Common myeloid progenitor, CD34-positive (primary cell): ENCODE results near the gene FOSL2.
A peak's percentile ranks its signal among the peaks of the same experiment; 100 is the strongest.

Experiments used
- CTCF ChIA-PET: fragments of 350-600 bp; sonication (Branson Sonifier 250); formaldehyde crosslinking; loops from one replicate; lab custom pipeline; 2021; ENCODE audit warnings: antibody characterized with exemption; lab: Charles Lee
- POLR2A ChIA-PET: fragments of 350-600 bp; sonication (Branson Sonifier 250); formaldehyde crosslinking; loops from one replicate; lab custom pipeline; 2021; ENCODE audit warnings: antibody characterized with exemption; lab: Charles Lee
- DNase-seq, 3 donors: peaks; one replicate each; pipeline versions ENCODE4 v3.0.0 to v3.0.0-alpha.2; 2013
- H3K27ac ChIP-seq, 2 experiments: 1 replicate in 1 of 2; 2 replicates in 1 of 2; pipeline ENCODE4 v1.7.0; 2013; ENCODE audit warnings: inconsistent platforms in 2 of 2, low read length in 2 of 2, mild to moderate bottlenecking in 2 of 2, low read depth in 1 of 2, moderate library complexity in 1 of 2; ENCODE audit not compliant: severe bottlenecking in 2 of 2, insufficient read depth in 1 of 2, poor library complexity in 1 of 2
- H3K27me3 ChIP-seq, 5 experiments: replicated peaks in 2 of 5; 1 replicate in 3 of 5; 2 replicates in 2 of 5; pipeline versions ENCODE4 v1.6.1 to v1.7.0; 2013; ENCODE audit warnings: low read length in 4 of 5, mild to moderate bottlenecking in 2 of 5, moderate library complexity in 2 of 5, inconsistent platforms in 1 of 5; ENCODE audit not compliant: insufficient read depth in 5 of 5, control insufficient read depth in 4 of 5
- H3K36me3 ChIP-seq, 4 experiments: 1 replicate in 2 of 4; 2 replicates in 2 of 4; pipeline versions ENCODE4 v1.6.1 to v1.7.0; 2013; ENCODE audit warnings: low read length in 3 of 4, control low read depth in 1 of 4, mild to moderate bottlenecking in 1 of 4; ENCODE audit not compliant: control insufficient read depth in 4 of 4, insufficient read depth in 4 of 4
- H3K4me1 ChIP-seq, 4 experiments: 1 replicate in 3 of 4; 2 replicates in 1 of 4; pipeline versions ENCODE4 v1.6.1 to v1.7.1; 2013; ENCODE audit warnings: low read length in 3 of 4, mild to moderate bottlenecking in 3 of 4, control low read depth in 1 of 4, inconsistent platforms in 1 of 4, moderate library complexity in 1 of 4; ENCODE audit not compliant: control insufficient read depth in 4 of 4, insufficient read depth in 4 of 4; ENCODE audit errors: control extremely low read depth in 1 of 4
- H3K4me3 ChIP-seq, 7 experiments: 1 replicate in 4 of 7; 2 replicates in 3 of 7; pipeline versions ENCODE4 v1.5.1 to v1.7.0; 2013; ENCODE audit warnings: mild to moderate bottlenecking in 7 of 7, low read length in 6 of 7, moderate library complexity in 6 of 7, inconsistent platforms in 2 of 7, low read depth in 2 of 7, control low read depth in 1 of 7; ENCODE audit not compliant: insufficient read depth in 4 of 7, control insufficient read depth in 1 of 7; ENCODE audit errors: extremely low read depth in 1 of 7
- H3K9me3 ChIP-seq, 5 experiments: 1 replicate in 4 of 5; 2 replicates in 1 of 5; pipeline versions ENCODE4 v1.6.1 to v1.7.1; 2013; ENCODE audit warnings: low read length in 4 of 5, mild to moderate bottlenecking in 2 of 5, inconsistent platforms in 1 of 5, low read depth in 1 of 5, moderate library complexity in 1 of 5; ENCODE audit not compliant: control insufficient read depth in 4 of 5, insufficient read depth in 2 of 5; ENCODE audit errors: control extremely low read depth in 1 of 5
- WGBS: methylation state at CpG from one replicate; pipeline ENCODE4 v1.1.5; 2013; ENCODE audit not compliant: insufficient coverage; 5-methylcytosine and 5-hydroxymethylcytosine counted together

FOSL2 gene

GRCh38 chr2:28382755-28383154, 9.9 kb upstream of the FOSL2 start:
- Histone ChIP-seq H3K27ac (no peak overlapping the region), H3K36me3 (no peaks in the 10 kb centered on the region), H3K27me3 (no peaks in the 10 kb centered on the region), H3K4me1 (peaks cover 30 to 64% (median 59%) of the 10 kb centered on the region in 4 experiments), H3K4me3 (no peak overlapping the region), H3K9me3 (no peaks in the 10 kb centered on the region)
- DNase-seq = no peak
- 92% methylated on average over 6 of the region's 7 CpGs for WGBS
- ChIA-PET CTCF (interaction anchor here (0.6 to 13.0 kb wide), 9 partner anchors 8 to 428 kb away, joined by 3 to 253 read pairs (median 3); partner anchors contain the start of gene FOSL2), POLR2A (interaction anchor here (1.0 to 5.8 kb wide), 5 partner anchors 7 to 35 kb away, joined by 3 to 37 read pairs (median 4); no protein-coding TSS in a partner anchor)

- POLR2A ChIA-PET = no interaction called here
- Histone ChIP-seq H3K4me1 (peaks cover 1 to 42% (median 36%) of the 10 kb centered on the region in 4 experiments), H3K9me3 (no peaks in the 10 kb centered on the region), H3K27me3 (no peaks in the 10 kb centered on the region), H3K27ac (no peak overlapping the region), H3K4me3 (no peak overlapping the region), H3K36me3 (no peaks in the 10 kb centered on the region)
- DNase-seq = no peak
- WGBS = 93% methylated on average over 2 of the region's 6 CpGs
- CTCF ChIA-PET = interaction anchor here (13.0 kb wide), 1 partner anchor 25 kb away, joined by 253 read pairs; no protein-coding TSS in a partner anchor
Observed at GRCh38 chr2:28387082-28387960, 5.3 kb upstream of the FOSL2 start.

- Histone ChIP-seq H3K4me3 (peak overlapping the region; percentile 23 to 93 (median 91)), H3K27me3 (no peaks in the 10 kb centered on the region), H3K27ac (peak overlapping the region in 1 of 2 experiments; percentile 49), H3K36me3 (no peaks in the 10 kb centered on the region), H3K9me3 (no peaks in the 10 kb centered on the region), H3K4me1 (peaks cover 0 to 39% (median 30%) of the 10 kb centered on the region in 4 experiments)
- ChIA-PET POLR2A (interaction anchor here (0.6 to 2.9 kb wide), 7 partner anchors 8 to 41 kb away, joined by 3 to 11 read pairs (median 5); no protein-coding TSS in a partner anchor), CTCF (interaction anchor here (0.8 to 5.0 kb wide), 7 partner anchors 9 to 635 kb away, joined by 3 to 61 read pairs (median 4); no protein-coding TSS in a partner anchor)
- DNase-seq = no peak
- WGBS = 21% methylated on average over 14 of the region's 17 CpGs
Observed at GRCh38 chr2:28389399-28390240, 3.0 kb upstream of the FOSL2 start.

- WGBS = under 1% methylated on average over 36 of the region's 45 CpGs
- H3K36me3 ChIP-seq = no peaks in the 10 kb centered on the region
- CTCF ChIA-PET = interaction anchor here (0.6 to 5.0 kb wide), 8 partner anchors 10 to 437 kb away, joined by 3 to 61 read pairs (median 5); no protein-coding TSS in a partner anchor
- H3K4me1 ChIP-seq = peaks cover 2 to 45% (median 37%) of the 10 kb centered on the region in 4 experiments
- H3K9me3 ChIP-seq = no peaks in the 10 kb centered on the region
- no peaks in the 10 kb centered on the region for H3K27me3 ChIP-seq
- H3K27ac ChIP-seq = peak overlapping the region in 1 of 2 experiments; percentile 49
- POLR2A ChIA-PET = interaction anchor here (0.6 to 2.9 kb wide), 8 partner anchors 8 to 42 kb away, joined by 3 to 11 read pairs (median 4); no protein-coding TSS in a partner anchor
- DNase-seq = peak; percentile 84 to 93 (median 93)
- H3K4me3 ChIP-seq = peak overlapping the region; percentile 23 to 93 (median 91)
Observed at GRCh38 chr2:28390241-28390745, 2.4 kb upstream of the FOSL2 start.

- peaks cover 6 to 52% (median 43%) of the 10 kb centered on the region in 4 experiments for H3K4me1 ChIP-seq
- H3K27ac ChIP-seq = peak overlapping the region in 1 of 2 experiments; percentile 49
- no peak for DNase-seq
- H3K27me3 ChIP-seq = no peaks in the 10 kb centered on the region
- peak overlapping the region; percentile 23 to 93 (median 91) for H3K4me3 ChIP-seq
- no peaks in the 10 kb centered on the region for H3K9me3 ChIP-seq
- 0% methylated on average over 39 of the region's 49 CpGs for WGBS
- peaks cover 0 to 3% (median 0%) of the 10 kb centered on the region in 4 experiments for H3K36me3 ChIP-seq
- POLR2A ChIA-PET = interaction anchor here (0.6 to 2.9 kb wide), 12 partner anchors 8 to 800 kb away, joined by 3 to 12 read pairs (median 4); no protein-coding TSS in a partner anchor
- CTCF ChIA-PET = interaction anchor here (0.6 to 5.0 kb wide), 14 partner anchors 10 to 437 kb away, joined by 3 to 61 read pairs (median 4); no protein-coding TSS in a partner anchor
Observed at GRCh38 chr2:28390746-28391563, 1.7 kb upstream of the FOSL2 start.
